Activated CD8-positive, alpha-beta memory T cell treated with anti-CD3 and anti-CD28 coated beads, Interleukin-2, amount 50 U/mL, for 1 hour (primary cell): ENCODE results near the gene LGSN.
"Not testable (repeated sequence)": the region's sequence is repeated elsewhere in the genome, so short reads cannot be mapped to it uniquely, and the experiment has no call there.

Source experiments
- DNase-seq: peaks from one replicate; pipeline ENCODE4 v3.0.0-alpha.2; 2020; ENCODE audit errors: extremely low read depth

LGSN gene

DNA sequence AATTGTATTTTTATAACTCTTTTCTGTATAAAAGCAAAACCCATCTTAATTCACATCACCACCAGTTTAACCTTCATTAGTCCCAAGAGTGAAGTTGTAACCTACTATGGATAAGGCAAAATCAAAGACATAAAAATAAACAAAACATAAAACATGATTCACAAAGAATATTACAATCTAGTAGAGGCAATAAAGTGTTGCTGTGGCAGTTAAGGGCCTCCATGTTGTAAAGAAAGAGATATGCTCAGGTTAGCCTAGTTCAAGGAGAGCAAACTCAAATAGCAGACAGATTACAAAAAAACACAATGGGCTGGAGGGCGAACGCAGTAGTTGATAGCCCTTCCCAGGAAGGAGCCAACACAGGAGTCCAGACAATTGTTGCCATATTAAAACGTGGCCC lies 13.4 kb downstream of the LGSN start:
- no peak for DNase-seq

DNA sequence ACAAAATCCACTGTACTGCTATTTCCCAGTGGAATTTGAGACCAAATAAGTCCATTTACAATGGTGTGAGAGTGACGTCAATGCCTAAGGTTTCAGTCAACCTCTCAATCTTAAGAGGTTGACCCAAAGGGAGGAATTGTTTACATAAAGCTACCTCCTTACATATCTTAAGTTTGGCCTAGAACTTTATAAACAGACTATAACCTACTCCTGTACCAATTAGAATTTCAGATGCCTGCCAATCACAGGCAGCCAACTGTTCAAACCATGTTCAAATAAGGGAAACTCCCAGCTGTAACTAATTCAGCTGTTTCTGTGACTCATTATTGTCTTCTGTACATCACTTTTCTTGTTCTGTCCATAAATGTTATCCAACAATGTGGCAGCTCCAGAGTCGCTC lies 14.5 kb downstream of the LGSN start:
- DNase-seq, result no peak

DNA sequence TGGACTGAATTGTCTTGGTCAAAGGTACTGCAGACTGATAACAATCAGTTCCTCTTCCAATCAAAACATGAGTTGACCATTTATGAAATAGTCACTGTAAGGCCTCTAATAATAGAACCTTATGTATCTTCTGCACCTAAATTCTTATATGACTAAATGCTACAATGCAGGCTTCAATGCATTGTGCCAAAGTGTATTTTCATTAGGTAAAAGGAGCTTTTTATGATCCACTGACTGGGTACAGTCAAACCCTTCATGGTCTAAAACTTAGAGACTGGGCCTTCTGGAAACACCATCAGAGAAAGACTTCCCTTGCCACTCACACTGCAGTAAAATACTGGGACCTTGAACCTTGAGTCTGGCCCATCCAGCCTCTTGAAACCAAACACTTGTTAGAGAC lies 16.3 kb downstream of the LGSN start:
- no peak for DNase-seq

DNA sequence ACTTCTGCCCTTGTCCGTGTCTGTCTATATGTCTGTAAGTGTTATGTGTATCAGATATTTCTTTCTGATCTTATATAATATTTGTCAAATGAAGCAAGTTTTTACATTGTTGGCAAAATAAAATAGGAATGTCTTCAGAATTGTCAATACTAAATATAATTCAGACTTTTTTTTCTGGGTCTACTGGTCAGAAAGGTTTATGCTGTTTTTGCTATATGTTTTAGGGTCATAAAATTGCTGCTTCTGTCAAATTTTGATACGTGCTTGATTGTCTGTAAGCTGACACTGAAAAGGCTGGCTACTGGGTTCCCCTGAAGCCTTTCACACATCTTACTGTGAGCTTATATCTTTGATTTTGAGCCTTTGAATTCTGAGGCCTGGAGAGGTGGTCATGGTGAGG lies 20.1 kb downstream of the LGSN start:
- DNase-seq, result no peak

GRCh38 chr6:63295553-63296194 lies 24.1 kb downstream of the LGSN start:
- DNase-seq, result no peak

DNA sequence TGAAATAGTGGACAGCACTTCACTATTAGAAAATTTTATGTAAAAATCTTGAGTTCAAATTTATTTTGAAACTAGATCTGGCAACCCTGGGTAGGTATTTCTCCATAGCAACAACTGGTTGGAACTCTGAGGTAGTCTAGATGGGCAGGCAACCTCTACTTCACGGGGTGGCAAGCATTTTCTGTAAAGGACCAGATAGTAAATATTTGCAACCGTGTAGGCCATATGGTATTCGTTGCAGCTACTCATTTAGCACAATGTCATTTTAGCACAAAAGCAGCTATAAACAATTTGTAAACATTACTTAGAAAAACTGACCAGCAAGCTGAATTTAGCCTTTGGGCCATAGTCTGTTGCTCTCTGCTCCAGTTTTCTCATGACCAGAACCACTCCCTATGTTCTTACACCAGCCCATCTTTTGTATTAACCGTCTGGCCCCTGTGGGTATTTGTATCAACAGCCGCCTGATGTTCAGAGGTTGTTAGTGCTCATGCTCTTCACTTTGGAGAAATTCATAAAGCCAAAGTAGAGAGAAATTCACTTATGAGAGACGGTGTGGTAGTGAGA lies 29.2 kb downstream of the LGSN start:
- no peak for DNase-seq

- DNase-seq, result no peak
These were observed 30.4 kb downstream of the LGSN start for GRCh38 chr6:63289269-63289872.

- DNase-seq, result no peak
These were observed 39.1 kb downstream of the LGSN start for GRCh38 chr6:63280639-63281180.

DNA sequence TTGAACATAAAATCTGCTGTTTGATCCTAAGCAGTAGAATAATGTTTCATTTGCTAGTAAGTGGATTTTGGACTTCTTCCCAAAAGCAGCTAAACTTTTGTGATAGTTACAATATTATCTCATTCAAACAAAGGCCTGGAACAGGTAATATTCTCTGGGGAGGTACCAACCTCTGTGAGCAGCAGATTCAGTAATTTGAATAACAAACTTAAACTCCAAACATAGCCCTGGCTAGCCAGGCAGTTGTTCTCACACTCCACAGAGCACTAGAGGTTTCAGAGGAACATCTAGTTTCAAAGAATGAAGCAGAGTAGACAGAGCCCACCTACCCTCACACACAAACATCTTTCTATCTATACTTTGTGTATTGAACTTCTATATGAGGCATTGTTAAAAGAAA lies 40.9 kb downstream of the LGSN start:
- DNase-seq, result no peak

- no peak for DNase-seq
These were observed 43.8 kb downstream of the LGSN start for GRCh38 chr6:63275953-63276352.

- DNase-seq, result not testable (repeated sequence)
These were observed 44.9 kb downstream of the LGSN start for GRCh38 chr6:63274795-63275430.

DNA sequence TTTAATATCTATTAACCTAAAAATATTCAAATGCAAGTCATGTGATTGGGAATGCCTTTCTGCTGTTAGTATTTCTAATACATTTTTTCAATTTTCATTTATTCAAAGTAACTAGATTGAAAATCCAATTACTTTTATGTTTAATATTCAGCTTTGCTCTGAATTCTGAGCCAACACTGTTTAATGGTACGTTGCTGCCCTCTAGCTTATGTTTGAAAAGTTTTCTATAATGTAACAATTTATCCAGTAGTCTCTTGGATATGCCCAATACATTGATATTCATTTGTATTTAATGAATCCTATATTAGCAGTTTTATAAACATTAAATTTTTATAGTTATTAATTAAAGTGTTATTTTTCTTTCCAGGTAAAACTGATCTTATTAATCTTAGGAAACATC lies 47.4 kb downstream of the LGSN start:
- DNase-seq, result no peak

DNA sequence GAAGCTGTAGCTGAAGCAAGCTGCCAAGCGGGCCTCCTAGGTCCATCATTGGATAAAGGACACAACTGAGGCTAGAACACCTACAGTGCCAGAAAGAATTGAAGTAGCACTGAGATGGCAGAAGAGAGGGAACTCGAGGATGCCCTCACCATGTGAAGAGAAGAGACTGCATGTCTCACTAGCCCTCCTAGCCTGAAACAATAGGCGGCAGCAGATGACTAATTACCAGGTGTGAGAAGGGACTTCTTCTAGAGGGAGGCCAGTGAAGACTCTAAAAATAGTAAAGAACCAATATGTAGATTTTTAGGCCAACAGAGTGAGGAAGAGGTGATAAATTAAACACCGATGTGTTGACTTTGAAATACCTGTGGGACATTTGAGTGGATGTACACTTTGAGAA lies 50.3 kb downstream of the LGSN start:
- DNase-seq, result no peak

GRCh38 chr6:63268574-63268973 lies 51.2 kb downstream of the LGSN start:
- DNase-seq, result no peak

DNA sequence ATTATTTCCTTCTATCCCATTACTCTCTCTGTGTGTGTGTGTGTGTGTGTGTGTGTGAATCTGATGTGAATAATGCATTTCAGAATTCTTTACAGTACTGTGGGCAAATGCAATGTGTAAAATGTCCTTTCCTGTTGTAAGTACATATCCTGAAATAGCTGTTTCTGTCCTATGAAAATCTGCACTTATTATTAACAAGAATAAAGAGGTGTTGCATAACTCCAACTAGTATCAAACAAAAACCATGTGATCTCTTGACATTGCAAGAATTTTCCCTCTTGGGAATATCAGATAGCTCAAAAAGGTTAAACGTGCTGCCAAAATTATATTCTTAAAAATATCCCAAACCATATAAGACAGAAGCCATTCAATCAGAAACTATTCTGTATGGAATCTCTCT lies 52.0 kb downstream of the LGSN start:
- no peak for DNase-seq

- DNase-seq, result no peak
These were observed 52.7 kb downstream of the LGSN start for GRCh38 chr6:63267046-63267445.

GRCh38 chr6:63263444-63263843 lies 56.3 kb downstream of the LGSN start:
- DNase-seq, result no peak

DNA sequence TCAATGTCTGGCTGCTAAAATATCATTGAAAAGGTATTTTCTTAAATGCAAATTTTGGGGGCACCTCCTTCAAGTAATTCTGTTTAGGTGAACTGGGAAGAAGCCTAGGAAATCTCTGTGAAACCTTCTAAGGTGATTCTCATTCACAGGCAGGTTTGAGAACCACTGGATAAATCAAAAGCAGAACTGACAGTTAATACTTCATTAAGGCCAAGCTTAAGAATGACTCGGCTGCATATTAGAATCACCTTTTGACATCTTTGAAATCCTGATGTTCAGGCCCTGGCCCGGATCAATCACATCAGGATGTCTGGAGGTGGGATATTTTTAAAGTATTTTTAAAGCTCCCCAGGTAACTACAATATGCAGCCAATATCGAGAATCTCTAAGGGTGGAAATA lies 58.0 kb downstream of the LGSN start:
- no peak for DNase-seq

GRCh38 chr6:63259153-63259552 lies 60.6 kb downstream of the LGSN start:
- no peak for DNase-seq

DNA sequence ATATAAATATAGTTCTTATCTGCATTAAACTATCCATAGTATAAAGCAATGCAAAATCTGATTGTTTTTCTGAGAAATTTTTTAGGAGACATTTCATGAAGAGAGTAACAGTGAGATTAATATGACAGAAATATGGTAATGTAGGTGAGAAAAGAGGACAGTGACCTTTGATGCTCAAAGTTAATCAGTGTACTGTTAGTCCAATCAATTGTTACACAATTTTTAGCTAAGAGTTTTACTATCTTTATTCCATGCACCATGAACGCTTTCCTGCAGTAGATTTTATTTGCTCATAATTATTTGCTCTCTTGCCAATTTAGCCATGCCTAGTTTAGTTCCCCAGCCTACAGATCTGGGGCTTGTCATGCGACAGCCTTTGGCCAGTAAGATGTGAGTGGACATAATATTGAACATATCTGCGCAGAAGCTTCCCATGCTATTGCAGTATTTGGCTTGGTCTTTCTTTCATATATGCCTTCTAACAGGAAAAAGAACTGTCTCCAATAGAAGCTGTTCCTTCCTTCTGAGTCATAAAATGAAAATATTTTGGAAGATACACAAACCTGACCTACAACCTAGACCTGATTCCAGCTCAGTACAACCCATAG lies 69.8 kb downstream of the LGSN start:
- no peak for DNase-seq

- DNase-seq, result no peak
These were observed 73.2 kb downstream of the LGSN start for GRCh38 chr6:63246581-63246980.

DNA sequence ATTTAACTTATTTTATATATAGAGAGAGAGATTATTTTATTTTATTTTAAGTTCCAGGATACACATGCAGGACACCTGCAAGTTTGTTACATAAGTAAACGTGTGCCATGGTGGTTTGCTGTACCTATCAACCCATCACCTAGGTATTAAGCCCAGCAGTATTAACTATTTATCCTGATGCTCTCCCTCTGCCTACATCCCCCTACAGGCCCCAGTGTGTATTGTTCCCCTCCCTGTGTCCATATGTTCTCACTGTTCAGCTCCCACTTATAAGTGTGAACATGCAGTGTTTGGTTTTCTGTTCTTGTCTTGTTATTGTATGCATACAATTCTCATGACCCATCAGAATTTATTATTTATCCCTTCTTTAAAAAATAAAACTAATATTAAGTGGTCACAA lies 73.9 kb downstream of the LGSN start:
- DNase-seq, result no peak

GRCh38 chr6:63245420-63245819 lies 74.4 kb downstream of the LGSN start:
- DNase-seq, result no peak
